Stimulated activated CD4-positive, alpha-beta T cell treated with anti-CD3 and anti-CD28 coated beads, Interleukin-12 subunit alpha, Interleukin-12 subunit beta, amount 100 ng/mL, for 48 hours (primary cell): Measurements from ENCODE around the gene TTLL11.
A peak's percentile ranks its signal among the peaks of the same experiment; 100 is the strongest.
"Not testable (repeated sequence)": the region's sequence is repeated elsewhere in the genome, so short reads cannot be mapped to it uniquely, and the experiment has no call there.

Source experiments
- DNase-seq, 3 donors: peaks; one replicate each; pipeline ENCODE4 v3.0.0-alpha.2; 2020; ENCODE audit warnings: low read depth in 2 of 3, low spot score in 1 of 3

Gene TTLL11

DNA sequence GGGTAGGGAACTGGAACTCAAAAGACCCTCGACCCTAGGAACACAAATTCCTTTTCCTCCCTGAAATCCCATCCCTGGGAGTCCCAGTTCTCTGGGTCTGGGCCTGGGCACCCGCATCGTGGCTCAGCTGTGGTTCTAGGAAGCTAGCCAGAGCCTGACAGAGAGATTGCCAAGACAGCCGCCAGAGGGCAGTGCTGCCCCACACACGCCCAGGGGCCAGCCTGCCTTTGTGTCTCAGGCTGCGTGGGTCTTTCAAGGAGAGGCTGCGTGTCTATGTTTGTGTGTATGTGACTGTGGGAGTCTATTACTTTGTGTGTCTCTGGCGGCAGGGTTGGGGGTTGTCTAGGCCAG is 32.0 kb upstream of the TTLL11 start:
- peak; percentile 63 to 71 (median 68) for DNase-seq

DNA sequence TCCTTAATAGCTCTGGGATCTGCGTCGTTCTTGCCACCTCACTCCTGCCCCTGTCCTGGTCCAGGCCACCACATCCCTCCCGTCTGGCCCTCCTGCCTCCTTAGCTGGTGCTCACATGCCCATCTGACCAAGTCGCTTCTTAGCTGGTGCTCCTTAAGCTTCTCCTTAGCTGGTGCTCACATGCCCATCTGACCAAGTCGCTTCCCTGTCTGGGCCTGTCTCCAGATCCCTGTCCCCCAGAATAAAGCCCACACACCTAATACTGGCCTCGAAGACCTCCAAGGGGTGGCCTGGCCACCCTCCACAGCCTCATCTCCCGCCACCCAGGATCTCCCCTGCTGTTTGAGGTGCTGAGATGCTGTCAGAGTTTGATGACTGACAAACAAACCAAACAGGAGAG is 31.4 kb upstream of the TTLL11 start:
- DNase-seq, result no peak

DNA sequence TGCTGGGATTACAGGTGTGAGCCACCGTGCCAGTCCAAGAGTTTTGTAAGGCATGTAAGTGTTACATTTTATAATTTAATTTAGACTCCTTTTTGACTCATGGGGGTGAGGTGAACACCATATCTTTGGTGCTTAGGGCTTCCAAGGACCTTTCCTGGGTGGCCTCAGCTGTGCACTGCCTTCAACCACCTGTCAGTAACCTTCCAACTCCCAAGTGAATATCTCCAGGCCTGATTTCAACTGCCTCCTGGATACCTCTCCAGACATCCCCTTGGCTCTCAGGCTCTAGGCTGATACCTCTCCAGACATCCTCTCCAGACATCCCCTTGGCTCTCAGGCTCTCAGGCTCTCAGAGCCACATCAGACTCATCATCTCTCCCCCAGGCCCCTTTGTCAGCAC is 30.9 kb upstream of the TTLL11 start:
- DNase-seq, result no peak

DNA sequence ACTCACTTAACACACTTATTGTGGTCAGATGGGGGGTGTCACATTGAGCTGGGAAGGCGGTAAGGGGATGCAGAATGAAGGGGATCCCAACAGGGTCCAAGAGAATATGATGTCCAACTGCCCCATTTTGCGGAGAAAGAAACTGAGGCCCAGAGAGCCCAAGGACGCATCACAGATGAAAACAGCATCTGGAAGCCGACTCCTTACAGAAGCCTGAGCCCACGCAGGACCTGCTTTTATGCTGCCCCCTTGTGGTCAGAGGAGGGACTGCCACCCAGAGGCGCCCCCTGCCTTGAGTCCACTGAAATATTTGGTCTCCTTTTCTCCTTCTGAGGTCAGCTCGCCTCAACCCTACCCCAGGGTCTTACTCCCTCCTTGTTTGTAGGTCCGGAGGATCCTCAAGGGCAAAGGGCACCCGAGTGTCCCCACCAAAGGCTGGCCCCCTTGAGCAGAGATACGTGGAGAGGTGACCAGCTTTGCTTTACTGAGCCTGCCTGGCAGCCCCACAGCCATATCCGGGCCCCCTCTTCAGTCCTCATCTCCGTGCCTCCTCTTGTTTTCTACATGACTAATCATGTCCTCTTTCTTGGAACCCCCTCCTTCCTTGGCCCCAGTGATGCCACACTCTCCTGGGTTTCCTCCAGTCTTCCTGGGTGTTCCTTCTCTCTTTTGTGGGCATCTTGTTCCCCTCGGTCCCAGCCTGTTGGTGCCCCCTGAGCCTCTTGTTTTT is 30.0 kb upstream of the TTLL11 start:
- peak; percentile 62 to 82 (median 62) for DNase-seq

DNA sequence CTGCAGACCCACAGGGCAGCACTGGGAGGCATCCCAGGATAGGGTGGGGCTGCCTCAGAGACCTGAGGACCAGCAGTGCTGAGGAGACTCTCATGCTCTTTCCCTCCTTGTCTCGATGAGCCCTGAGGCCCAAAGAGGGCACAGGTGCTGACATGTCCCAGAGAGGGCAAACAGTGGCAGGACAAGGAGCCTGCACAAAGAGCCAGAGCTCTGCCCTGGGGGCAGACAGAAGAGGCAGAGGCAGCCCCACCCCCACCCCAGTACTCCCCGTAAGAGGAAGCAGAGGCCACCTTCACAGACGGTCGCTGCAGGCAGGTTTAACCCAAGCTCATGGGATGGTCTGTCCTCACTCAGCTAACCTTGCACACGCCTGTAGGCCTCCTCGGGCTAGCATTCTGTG is 29.4 kb upstream of the TTLL11 start:
- DNase-seq, result no peak

DNA sequence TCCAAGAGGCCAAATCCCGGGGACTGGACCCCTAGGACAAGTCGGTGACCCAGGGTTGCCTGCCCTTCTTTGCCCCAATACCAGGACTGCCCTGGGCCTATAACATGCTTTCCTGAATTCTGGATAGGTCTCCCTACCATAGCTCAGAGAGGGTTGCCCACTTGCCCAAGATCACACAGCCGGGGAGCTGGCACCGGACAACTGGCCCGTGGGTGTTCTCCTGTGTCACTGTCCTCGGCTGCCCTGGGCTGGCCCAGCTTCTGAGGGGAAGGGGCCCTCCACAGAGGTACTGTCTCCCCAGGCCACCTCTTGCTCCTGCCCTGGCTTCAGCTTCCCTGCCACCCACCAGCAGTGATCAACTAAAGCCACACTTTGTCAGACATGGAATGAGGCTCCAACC is 28.8 kb upstream of the TTLL11 start:
- no peak for DNase-seq

DNA sequence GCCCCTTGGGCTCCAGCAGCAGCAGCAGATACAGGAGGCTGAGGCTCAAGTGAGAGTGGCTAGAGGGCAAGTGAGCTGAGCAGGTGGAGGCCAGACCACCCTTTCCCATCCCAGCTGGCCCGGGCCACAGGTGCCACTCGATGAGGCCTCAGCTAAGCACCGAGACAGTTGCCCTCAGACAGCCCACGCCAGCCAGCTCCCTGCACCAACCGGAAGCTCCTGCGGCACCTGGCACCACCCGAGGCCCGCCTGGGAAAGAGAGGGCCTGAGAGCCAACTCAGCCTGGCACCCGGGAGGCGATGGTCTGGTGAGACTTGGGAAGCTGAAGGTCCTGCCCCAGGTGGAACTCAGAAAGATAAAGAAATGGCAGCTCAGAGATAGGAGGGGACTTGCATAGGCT is 28.3 kb upstream of the TTLL11 start:
- no peak for DNase-seq

DNA sequence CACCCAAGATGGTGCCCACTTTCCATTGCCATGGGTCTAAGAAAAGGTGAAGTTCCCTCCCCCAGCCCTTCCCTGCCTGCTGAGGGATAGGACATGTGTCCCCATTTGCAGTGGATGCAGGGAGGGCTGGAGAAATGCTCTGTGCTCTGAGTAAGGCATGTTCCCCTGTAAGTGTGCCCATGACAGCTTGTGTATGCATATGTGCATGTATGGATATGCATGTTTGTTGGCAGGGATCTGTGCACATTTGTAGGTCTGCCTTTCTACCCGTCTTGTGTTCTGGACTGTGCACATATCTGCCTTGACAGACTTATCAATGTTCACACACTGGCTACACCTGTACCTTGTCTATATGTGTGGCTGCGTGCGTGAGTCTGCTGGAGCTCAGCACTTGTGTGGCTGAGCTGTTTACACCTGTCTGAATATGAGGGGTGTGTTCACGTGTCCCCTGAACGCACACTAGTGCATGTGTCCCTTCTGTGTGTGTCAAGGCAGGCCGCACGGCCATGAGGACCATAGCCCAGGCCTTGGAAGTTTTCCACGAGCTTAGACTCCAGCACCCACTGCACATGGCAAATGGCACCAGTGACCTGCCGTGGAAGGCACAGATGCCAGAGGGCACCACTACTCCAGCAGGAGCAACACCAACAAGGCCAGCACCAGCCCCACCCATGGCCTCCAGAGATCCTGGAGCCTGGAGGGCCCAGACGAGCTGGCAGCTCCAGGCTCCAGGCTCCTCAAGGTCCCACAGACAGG is 27.4 kb upstream of the TTLL11 start:
- no peak for DNase-seq

DNA sequence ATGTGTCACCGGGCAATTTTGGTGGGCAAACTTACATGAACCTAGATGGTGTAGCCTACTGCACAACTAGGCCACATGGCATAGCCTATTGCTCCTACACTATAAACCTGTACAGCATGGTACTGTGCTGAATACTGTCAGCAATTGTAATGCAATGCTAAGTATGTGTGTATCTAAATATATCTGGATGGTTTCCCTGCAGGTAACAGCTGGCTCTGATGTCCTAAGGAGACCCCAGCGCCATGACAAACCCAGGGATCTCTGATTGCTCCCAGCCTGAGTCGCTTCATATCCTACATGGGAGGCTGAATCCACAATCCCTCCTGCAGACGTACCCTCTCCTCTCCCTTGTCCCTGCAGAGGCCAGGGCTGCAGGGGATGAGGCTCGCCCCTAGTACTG is 26.6 kb upstream of the TTLL11 start:
- DNase-seq, result no peak

DNA sequence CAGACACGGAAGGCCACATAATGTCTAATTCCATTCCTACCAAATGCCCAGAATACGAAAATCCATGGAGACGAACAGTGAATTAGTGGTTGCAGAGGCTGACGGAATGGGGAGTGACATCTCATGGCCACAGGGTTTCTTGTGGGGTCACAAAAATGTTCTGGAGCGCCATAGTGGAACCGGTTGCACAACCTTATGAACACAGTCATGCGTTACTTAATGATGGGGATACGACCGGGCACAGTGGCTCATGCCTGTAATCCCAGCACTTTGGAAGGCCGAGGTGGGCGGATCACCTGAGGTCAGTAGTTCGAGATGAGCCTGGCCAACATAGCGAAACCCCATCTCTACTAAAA is 26.0 kb upstream of the TTLL11 start:
- no peak for DNase-seq

DNA sequence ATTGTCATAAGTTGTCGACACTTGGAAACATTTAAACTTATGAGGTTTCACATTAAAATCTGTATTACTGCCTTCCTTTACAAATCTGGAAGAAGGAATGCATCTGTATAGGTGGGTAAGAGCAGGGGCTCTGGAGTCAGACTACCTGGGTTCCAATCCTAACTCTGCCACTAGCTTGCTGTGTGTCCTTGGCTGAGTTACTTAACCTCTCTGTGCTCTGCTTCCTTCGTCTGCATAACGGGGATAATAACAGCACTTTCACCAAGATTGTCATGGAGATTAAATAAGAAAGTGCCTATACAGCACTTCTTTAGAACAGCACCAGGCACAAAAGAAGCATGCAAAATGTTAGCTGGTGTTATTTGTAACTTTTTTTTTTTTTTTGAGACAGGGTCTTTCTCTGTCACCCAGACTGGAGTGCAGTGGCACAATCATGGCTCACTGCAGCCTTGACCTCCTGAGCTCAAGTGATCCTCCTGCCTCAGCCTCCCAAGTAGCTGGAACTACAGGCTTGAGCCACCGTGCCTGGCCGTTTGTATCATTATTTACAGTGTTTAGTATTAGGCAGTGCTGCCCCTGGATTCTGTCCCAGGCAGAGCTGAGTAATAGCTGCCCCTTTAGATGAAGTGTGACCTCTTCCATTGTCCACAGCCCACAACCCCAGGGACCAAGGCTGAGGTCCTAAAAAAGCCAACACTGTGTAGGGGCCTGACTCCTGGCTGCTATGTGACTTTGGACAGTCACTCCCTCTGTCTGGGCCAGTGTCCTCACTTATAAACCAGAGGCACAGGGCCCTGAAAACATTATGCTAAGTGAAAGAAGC is 25.4 kb upstream of the TTLL11 start:
- DNase-seq, result no peak

DNA sequence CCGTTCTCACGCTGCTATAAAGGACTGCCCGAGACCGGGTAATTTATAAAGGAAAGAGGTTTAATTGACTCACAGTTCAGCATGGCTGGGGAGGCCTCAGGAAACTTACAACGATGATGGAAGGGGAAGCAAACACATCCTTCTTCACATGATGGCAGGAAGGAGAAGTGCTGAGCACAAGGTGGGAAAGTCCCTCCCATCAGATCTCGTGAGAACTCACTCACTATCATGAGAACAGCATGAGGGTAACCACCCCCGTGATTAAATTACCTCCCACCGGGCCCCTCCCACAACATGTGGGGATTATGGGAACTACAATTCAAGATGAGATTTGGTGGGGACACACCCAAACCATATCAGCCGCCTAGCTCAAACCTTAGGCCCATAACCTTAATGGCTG is 24.1 kb upstream of the TTLL11 start:
- DNase-seq, result not testable (repeated sequence)

DNA sequence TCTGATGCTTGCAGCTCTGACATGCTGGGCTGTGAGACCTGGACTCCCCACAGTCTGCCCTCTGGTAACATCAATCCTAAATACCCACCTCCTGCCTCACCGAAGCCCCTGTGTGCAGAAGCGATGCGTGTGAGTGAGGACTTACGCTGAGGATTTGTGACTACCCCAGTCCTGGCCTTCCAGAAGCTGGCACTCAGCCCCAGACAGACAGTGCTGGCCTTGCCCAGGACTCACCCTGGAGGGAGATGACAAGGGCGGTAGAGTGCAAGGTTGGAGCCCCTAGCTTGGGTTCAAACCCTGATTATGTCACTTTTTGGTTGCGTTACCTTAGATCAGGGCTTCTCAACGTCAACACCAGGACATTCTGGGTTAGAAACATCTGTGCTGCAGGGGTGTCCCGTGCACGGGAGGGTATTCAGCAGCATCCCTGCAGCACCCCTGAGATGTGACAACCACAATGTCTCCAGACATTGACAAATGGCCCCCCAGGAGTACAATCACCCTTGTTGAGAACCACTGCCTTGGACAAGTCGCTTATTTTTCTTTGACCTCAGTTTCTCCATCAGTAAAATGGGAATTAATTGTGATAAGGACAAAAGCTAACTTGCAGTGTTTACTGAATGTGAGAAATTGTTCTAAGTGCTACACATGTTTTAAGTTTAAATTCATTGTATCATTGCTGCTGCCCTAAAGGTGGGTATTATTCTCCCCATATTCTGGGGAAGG is 23.5 kb upstream of the TTLL11 start:
- no peak for DNase-seq

DNA sequence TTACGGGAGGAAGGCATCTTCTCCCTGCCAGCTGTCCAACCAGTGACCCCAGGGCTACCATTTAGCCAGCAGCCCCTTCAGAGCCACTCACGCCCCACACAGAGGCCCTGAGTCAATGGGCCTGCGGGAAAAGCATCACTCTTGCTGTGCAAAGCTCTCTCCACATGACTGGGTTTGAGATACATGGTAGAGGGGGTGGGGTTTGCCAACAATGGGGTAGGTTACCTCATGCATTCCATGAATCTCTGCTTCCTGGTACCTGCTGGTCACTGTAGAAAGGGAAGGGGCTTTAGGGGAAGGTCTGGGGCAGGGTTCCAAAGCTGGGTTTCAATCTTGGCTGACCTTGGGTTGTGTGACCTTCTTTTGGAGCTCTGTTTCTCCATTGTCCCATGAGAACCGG is 22.9 kb upstream of the TTLL11 start:
- DNase-seq, result no peak

DNA sequence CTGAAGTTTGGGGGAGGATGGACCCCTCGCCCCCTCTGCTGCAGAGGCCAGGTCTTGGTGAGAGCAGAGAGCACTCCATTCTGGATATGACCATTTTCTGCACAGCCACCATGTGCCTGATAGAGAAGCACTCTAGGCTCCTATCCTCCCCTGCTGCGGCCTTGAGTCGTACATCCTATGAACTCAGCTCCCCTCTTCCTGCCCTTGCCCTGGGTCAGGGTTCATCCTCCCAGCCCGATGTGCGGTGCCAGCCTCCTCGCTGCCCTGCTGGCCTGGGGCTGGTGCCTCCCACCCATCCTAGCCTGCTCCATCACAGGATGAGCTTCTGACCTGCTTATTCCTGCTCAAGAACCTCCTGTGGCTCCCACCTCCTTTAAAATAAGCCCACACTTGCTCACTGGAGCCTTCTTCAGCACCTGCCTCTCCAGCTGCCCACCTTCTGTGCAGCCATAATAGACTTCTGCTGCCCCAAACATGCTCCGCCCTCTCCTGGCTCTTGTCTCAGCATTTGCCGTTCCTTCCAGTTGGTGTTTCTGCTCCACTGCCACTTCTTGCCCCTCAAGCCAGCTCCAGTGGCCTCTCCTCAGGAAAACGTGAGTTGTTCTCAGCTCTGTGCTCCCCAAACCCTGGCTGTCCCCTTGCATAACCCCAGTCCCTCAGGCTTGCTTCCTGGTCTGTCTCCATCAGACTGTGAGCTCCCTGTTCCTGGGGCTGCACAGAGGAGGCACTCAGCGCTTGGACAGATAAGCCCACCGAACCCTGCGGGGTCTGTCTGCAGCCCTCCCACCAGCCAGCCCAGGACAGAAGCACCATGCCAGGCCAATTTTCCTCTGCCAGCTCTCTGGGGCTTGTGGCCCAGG is 22.3 kb upstream of the TTLL11 start:
- DNase-seq, result no peak

DNA sequence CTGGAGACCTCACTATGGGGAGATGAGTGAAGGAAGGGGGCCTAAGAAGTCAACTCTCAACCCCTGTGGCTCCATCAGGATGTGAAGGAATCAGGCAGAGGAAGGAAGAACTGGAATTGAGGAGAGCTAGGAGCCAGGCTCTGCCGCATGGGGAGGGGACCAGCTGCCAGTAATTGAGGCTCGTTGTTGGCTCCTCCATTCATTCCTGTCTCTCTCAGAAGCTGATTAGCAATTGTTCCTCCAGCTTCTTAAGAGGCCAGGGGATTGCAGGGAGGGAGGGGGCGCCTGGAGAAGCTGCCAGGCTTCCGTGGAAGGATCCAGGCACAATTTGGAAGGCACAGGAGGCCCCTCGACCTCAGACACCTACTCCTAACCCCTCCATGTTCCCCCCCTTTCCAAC is 20.5 kb upstream of the TTLL11 start:
- DNase-seq, result no peak

DNA sequence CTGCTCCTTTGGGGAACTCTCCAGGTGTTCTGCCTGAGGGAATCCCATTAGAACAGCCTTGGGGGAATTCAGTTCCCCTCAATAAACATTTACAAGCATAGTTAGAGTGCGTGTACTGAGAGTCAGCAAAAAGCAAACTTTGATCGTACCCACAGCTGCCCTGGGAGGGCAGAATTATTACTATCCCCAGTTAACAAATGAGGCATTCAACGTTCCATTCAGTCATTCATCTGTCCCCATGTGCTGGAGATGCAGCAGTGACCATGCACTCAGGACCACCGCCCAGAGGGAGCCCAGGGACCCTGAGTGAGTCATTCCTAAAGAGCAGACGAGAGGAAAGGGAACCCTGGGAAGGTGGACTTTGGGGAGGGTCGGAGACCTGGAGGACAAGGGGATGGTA is 19.1 kb upstream of the TTLL11 start:
- no peak for DNase-seq

DNA sequence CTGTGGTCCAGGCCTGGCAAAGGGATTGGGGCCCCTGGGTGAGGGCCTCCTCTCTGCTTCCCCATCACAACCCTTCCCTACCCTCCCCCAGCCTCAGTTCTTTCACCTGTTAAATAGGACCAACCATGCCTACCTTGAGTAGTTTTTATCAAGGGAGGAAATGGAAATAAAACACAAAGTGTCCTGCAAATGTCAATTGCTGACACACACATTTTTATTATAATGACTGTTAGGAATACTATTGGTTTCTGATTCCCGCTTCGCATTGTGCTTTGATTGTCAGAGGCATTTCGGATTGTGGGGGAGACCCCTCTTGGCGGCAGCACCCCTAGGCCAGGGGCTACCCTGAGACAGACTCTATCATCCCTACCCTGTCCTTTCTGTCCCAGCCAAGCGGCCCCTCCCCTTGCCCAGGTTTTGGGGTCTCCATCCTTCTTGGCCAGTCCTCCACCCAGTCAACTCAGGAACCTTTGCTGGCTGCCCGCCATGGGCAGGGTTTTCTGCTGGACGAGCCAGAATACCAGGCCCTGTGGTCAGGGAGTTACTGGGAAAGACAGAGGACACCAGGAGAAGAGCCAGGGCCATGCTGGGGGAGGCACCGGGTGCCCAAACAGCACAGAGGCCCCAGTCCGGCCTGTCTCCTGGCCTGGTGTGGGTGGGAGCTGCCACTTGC is 18.4 kb upstream of the TTLL11 start:
- no peak for DNase-seq

DNA sequence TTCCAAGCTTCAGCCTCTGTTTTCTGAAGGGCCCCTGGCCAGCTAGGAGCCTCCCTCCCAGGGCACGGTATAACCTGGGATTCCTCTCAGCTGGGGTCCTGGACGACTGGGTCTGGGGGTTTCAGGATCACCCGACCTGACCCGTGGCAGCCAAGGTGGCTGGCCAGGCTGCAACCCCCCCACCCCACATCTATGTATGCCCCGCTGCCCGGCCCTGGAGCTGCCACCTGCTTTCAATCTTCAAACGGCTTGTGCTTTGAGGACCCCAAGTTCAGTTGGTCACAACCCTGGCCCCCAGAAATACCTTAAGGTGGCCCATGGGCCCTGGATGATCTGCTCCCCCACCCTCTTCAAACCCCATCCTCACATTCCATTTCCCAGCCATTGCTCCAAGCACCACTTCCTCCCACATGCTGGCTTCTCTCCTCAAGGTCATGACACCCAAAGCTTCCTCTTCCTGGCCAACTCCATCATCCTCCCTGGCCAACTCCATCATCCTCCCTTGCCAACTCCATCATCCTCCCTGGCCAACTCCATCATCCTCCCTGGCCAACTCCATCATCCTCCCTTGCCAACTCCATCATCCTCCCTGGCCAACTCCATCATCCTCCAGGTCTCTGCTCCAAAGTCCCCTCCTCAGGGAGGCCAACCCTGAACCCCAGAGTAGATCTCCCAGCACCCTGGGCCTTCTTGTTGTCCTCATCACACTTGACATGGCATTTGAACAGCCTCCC is 17.2 kb upstream of the TTLL11 start:
- no peak for DNase-seq
